ENCODE results near the gene PDE3B. TPM values are rescaled to one million over a fixed set of nuclear protein-coding genes. Genes with fewer than 3 reads are reported as not detected.

Gene PDE3B
- total RNA-seq, 2 donors from 2014 or later: 21.5 to 23.6 TPM

- no peak for TF ChIP-seq CTCF (IDR thresholded peaks at IDR 0.05)
- H3K4me3 ChIP-seq: no peak overlapping the region
- H3K27ac ChIP-seq: no peak overlapping the region
- DNase-seq: no peak
- H3K9me3 ChIP-seq: no peaks in the 10 kb centered on the region
- no peaks in the 10 kb centered on the region for H3K4me1 ChIP-seq
- intact Hi-C loops (cut with DNase I): no loop called here
- no peaks in the 10 kb centered on the region for H3K36me3 ChIP-seq
- H3K9ac ChIP-seq (ENCODE audit: low read depth in 2 of 2, low read length in 2 of 2): no peak overlapping the region
- H3K27me3 ChIP-seq: no peaks in the 10 kb centered on the region
Observed at GRCh38 chr11:14614091-14614622, 29.4 kb upstream of the PDE3B start.

- intact Hi-C loops (cut with DNase I): no loop called here
- Histone ChIP-seq H3K4me3 (no peak overlapping the region), H3K27me3 (no peaks in the 10 kb centered on the region), H3K4me1 (no peaks in the 10 kb centered on the region), H3K27ac (peak overlapping the region; percentile 40), H3K9me3 (no peaks in the 10 kb centered on the region), H3K36me3 (no peaks in the 10 kb centered on the region), H3K9ac (ENCODE audit: low read depth in 2 of 2, low read length in 2 of 2) (no peak overlapping the region)
- DNase-seq: no peak
- no peak for TF ChIP-seq CTCF (IDR thresholded peaks at IDR 0.05)
Observed at GRCh38 chr11:14617241-14618027, 26.2 kb upstream of the PDE3B start.

- Histone ChIP-seq H3K27ac (peak overlapping the region; percentile 40), H3K27me3 (no peaks in the 10 kb centered on the region), H3K9me3 (no peaks in the 10 kb centered on the region), H3K4me1 (no peaks in the 10 kb centered on the region), H3K9ac (ENCODE audit: low read depth in 2 of 2, low read length in 2 of 2) (no peak overlapping the region), H3K36me3 (no peaks in the 10 kb centered on the region), H3K4me3 (no peak overlapping the region)
- TF ChIP-seq CTCF (IDR thresholded peaks at IDR 0.05): no peak
- DNase-seq: no peak
- intact Hi-C loops (cut with DNase I): no loop called here
Observed at GRCh38 chr11:14618060-14618459, 25.5 kb upstream of the PDE3B start.

- H3K4me1 ChIP-seq: no peaks in the 10 kb centered on the region
- intact Hi-C loops (cut with DNase I): no loop called here
- H3K36me3 ChIP-seq: no peaks in the 10 kb centered on the region
- TF ChIP-seq CTCF (IDR thresholded peaks at IDR 0.05): no peak
- H3K27me3 ChIP-seq: no peaks in the 10 kb centered on the region
- H3K9ac ChIP-seq (ENCODE audit: low read depth in 2 of 2, low read length in 2 of 2): no peak overlapping the region
- H3K4me3 ChIP-seq: no peak overlapping the region
- H3K9me3 ChIP-seq: no peaks in the 10 kb centered on the region
- peak; percentile 47 for DNase-seq
- no peak overlapping the region for H3K27ac ChIP-seq
Observed at GRCh38 chr11:14619603-14620531, 23.7 kb upstream of the PDE3B start.

- intact Hi-C loops (cut with DNase I): no loop called here
- H3K4me3 ChIP-seq: no peak overlapping the region
- no peak overlapping the region for H3K27ac ChIP-seq
- H3K4me1 ChIP-seq: no peaks in the 10 kb centered on the region
- no peak for TF ChIP-seq CTCF (IDR thresholded peaks at IDR 0.05)
- H3K27me3 ChIP-seq: no peaks in the 10 kb centered on the region
- H3K36me3 ChIP-seq: no peaks in the 10 kb centered on the region
- H3K9ac ChIP-seq (ENCODE audit: low read depth in 2 of 2, low read length in 2 of 2): no peak overlapping the region
- no peak for DNase-seq
- H3K9me3 ChIP-seq: no peaks in the 10 kb centered on the region
Observed at GRCh38 chr11:14622223-14622954, 21.2 kb upstream of the PDE3B start.

Data from colonic mucosa (tissue), 4 donors.